GM23338 (cell line): ENCODE data around the gene ACSM2A. TPM values are rescaled to one million over a fixed set of nuclear protein-coding genes. Genes with fewer than 3 reads are reported as not detected.

ENCODE experiments used
- ATAC-seq: fragments of 200-7000 bp; cut with Tn5 transposase; 3 replicates; pipeline ENCODE4 v1.9.1; 2020
- DNase-seq: peaks from one replicate; pipeline ENCODE4 v3.0.0-alpha.2; 2015; ENCODE audit warnings: low spot score
- H2AFZ ChIP-seq: fragments of 200-600 bp; sonication (generic); 2 replicates; pipeline ENCODE4 v1.8.0; 2016; ENCODE audit warnings: antibody characterized with exemption, mild to moderate bottlenecking, moderate library complexity
- H3F3A ChIP-seq: fragments of 200-600 bp; sonication (generic); replicated peaks from 2 replicates; pipeline ENCODE4 v1.8.0; 2017; ENCODE audit warnings: antibody characterized with exemption, mixed run types, low read depth
- H3K27ac ChIP-seq: fragments of 200-600 bp; sonication (generic); 2 replicates; pipeline ENCODE4 v1.6.1; 2016; ENCODE audit warnings: low read depth
- H3K27me3 ChIP-seq: fragments of 200-600 bp; sonication (generic); 2 replicates; pipeline ENCODE4 v1.8.0; 2016; ENCODE audit warnings: mild to moderate bottlenecking, mixed run types, moderate library complexity; ENCODE audit not compliant: insufficient read depth
- H3K36me3 ChIP-seq: fragments of 200-600 bp; sonication (generic); 2 replicates; pipeline ENCODE4 v1.8.0; 2016; ENCODE audit warnings: mild to moderate bottlenecking; ENCODE audit not compliant: insufficient read depth
- H3K4me1 ChIP-seq: fragments of 200-600 bp; sonication (generic); 2 replicates; pipeline ENCODE4 v1.8.0; 2016; ENCODE audit warnings: mild to moderate bottlenecking, moderate library complexity; ENCODE audit not compliant: insufficient read depth
- H3K4me2 ChIP-seq: fragments of 200-600 bp; sonication (generic); 2 replicates; pipeline ENCODE4 v1.7.1; 2017; ENCODE audit warnings: mixed run types
- H3K4me3 ChIP-seq: fragments of 200-600 bp; sonication (generic); 2 replicates; pipeline ENCODE4 v1.6.1; 2016; ENCODE audit warnings: mixed run types
- H3K79me2 ChIP-seq: fragments of 200-600 bp; sonication (generic); replicated peaks from 2 replicates; pipeline ENCODE4 v1.8.0; 2017; ENCODE audit warnings: mild to moderate bottlenecking; ENCODE audit not compliant: insufficient read depth
- H3K9me2 ChIP-seq: fragments of 200-600 bp; sonication (generic); 2 replicates; pipeline ENCODE4 v1.8.0; 2017; ENCODE audit not compliant: insufficient read depth
- H4K20me1 ChIP-seq: fragments of 200-600 bp; sonication (generic); replicated peaks from 2 replicates; pipeline ENCODE4 v1.8.0; 2017; ENCODE audit warnings: mild to moderate bottlenecking; ENCODE audit not compliant: insufficient read depth
- H3K27ac Mint-ChIP-seq: 2 replicates; pipeline ENCODE4 v1.8.0; 2020; ENCODE audit warnings: inconsistent platforms, mild to moderate bottlenecking, moderate library complexity, mixed read lengths
- H3K27me3 Mint-ChIP-seq: 3 replicates; pipeline ENCODE4 v1.8.0; 2022; ENCODE audit warnings: low read depth, mild to moderate bottlenecking, moderate library complexity, mixed read lengths, inconsistent platforms; ENCODE audit not compliant: insufficient read depth, poor library complexity
- H3K36me3 Mint-ChIP-seq: 3 replicates; pipeline ENCODE4 v1.8.0; 2021; ENCODE audit warnings: low read depth, mild to moderate bottlenecking, inconsistent platforms, moderate library complexity, mixed read lengths
- H3K4me1 Mint-ChIP-seq: 3 replicates; pipeline ENCODE4 v1.8.0; 2020; ENCODE audit warnings: mild to moderate bottlenecking, inconsistent platforms, mixed read lengths
- H3K4me3 Mint-ChIP-seq: 3 replicates; pipeline ENCODE4 v1.8.0; 2021; ENCODE audit warnings: moderate library complexity, mild to moderate bottlenecking, inconsistent platforms, mixed read lengths
- H3K9me3 Mint-ChIP-seq: 3 replicates; pipeline ENCODE4 v1.8.0; 2020; ENCODE audit warnings: moderate library complexity, mild to moderate bottlenecking, inconsistent platforms, mixed read lengths
- CREB1 ChIP-seq: fragments of 250-450 bp; sonication (Bioruptor Pico); IDR thresholded peaks from 2 replicates; pipeline ENCODE4 v1.5.0; 2020; ENCODE audit warnings: low read depth, mild to moderate bottlenecking, moderate library complexity
- CTCF ChIP-seq, 2 experiments: fragments of 200-600 bp in 1 of 2; sonication (generic) in 1 of 2; conservative IDR thresholded peaks; 2 replicates each; pipeline versions ENCODE4 v1.5.1 to v1.6.1; 2016 to 2017; ENCODE audit warnings: antibody characterized with exemption in 2 of 2, low read depth in 2 of 2, mild to moderate bottlenecking in 2 of 2, moderate library complexity in 1 of 2
- EZH2 ChIP-seq: fragments of 200-600 bp; sonication (generic); IDR thresholded peaks from one replicate; pipeline ENCODE4 v1.8.0; 2017; ENCODE audit warnings: antibody characterized with exemption, mild to moderate bottlenecking, low read depth; ENCODE audit not compliant: unreplicated experiment
- EZH2phosphoT487 ChIP-seq: fragments of 200-600 bp; sonication (generic); IDR thresholded peaks from one replicate; pipeline ENCODE4 v1.8.1; 2018; ENCODE audit warnings: antibody characterized with exemption; ENCODE audit not compliant: unreplicated experiment
- JUNB ChIP-seq: IDR thresholded peaks from one replicate; pipeline ENCODE4 v1.6.1; 2016; ENCODE audit warnings: antibody characterized with exemption; ENCODE audit not compliant: unreplicated experiment
- NANOG ChIP-seq: IDR thresholded peaks from 2 replicates; pipeline ENCODE4 v1.6.1; 2016; ENCODE audit warnings: antibody characterized with exemption, borderline replicate concordance
- POLR2AphosphoS5 ChIP-seq: IDR thresholded peaks from 2 replicates; pipeline ENCODE4 v1.6.1; 2016; ENCODE audit warnings: antibody characterized with exemption, low read depth
- REST ChIP-seq: IDR thresholded peaks from one replicate; pipeline ENCODE4 v1.6.1; 2018; ENCODE audit warnings: antibody characterized with exemption; ENCODE audit not compliant: unreplicated experiment
- STAT1 ChIP-seq: IDR thresholded peaks from one replicate; pipeline ENCODE4 v1.6.1; 2016; ENCODE audit warnings: antibody characterized with exemption; ENCODE audit not compliant: unreplicated experiment
- ZNF114 ChIP-seq: fragments of 250-450 bp; sonication (Bioruptor Pico); IDR thresholded peaks from 2 replicates; pipeline ENCODE4 v1.5.0; 2020; ENCODE audit warnings: mild to moderate bottlenecking, moderate library complexity
- ZNF331 ChIP-seq: fragments of 250-450 bp; sonication (Bioruptor Pico); IDR thresholded peaks from 2 replicates; pipeline ENCODE4 v1.5.0; 2020; ENCODE audit warnings: low read depth, mild to moderate bottlenecking, moderate library complexity
- polyA plus RNA-seq: library from polyadenylated mRNA; unstranded; fragments of >200 nt; fragmentation: Nextera tagmentation; extraction: Ambion mirVana; gene quantifications from 2 replicates; pipeline ENCODE4 v1.2.1, GENCODE V29; 2016
- total RNA-seq: library from RNA; depleted of rRNA; stranded (reverse); fragments of >200 nt; shearing (Covaris generic); gene quantifications from 2 replicates; pipeline ENCODE4 v1.2.3, GENCODE V29; 2014
- TF ChIP-seq, protein P1 (sequence below): fragments of 250-450 bp; sonication (Bioruptor Pico); IDR thresholded peaks from 2 replicates; pipeline ENCODE4 v1.5.0; 2020; ENCODE audit warnings: mild to moderate bottlenecking, moderate library complexity
- TF ChIP-seq, protein P2 (sequence below): IDR thresholded peaks from 2 replicates; pipeline ENCODE4 v1.6.1; 2016; ENCODE audit warnings: antibody characterized with exemption

Gene ACSM2A
- total and polyA plus RNA-seq, 2 experiments from 2014 or later: not detected

DNA sequence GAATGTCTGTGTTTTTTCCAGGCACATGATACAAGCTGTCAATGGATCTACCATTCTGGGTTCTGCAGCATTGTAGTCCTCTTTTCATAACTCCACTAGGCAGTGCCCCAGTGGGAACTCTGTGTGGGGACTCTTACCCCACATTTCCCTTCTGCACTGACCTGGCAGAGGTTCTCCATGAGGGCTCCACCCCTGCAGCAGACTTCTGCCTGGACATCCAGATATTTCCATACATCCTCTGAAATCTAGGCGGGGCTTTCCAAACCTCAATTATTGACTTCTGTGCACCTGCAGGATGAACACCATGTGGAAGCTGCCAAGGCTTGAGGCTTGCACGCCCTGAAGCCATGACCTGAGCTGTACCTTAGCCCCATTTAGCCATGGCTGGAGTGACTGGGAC, 56.0 kb downstream of the ACSM2A start:
- H3K4me3 ChIP-seq: no peak overlapping the region
- Mint-ChIP-seq H3K9me3 (peaks cover 69% of the 10 kb centered on the region), H3K27ac (no peak overlapping the region), H3K4me3 (no peak overlapping the region), H3K36me3 (peaks cover 12% of the 10 kb centered on the region; the same call in 2 of the 3 replicates), H3K4me1 (no peaks in the 10 kb centered on the region), H3K27me3 (peaks cover 2% of the 10 kb centered on the region)
- no peaks in the 10 kb centered on the region; the same call in 1 of the 2 replicates for H3K9me2 ChIP-seq
- no peak overlapping the region for H2AFZ ChIP-seq
- no peak for ATAC-seq
- H3K27ac ChIP-seq: no peak overlapping the region
- no peaks in the 10 kb centered on the region for H3K27me3 ChIP-seq
- H3F3A ChIP-seq: no peaks in the 10 kb centered on the region
- H3K79me2 ChIP-seq: no peaks in the 10 kb centered on the region
- H3K4me2 ChIP-seq: no peak overlapping the region
- no peak for DNase-seq
- no peaks in the 10 kb centered on the region for H3K4me1 ChIP-seq
- no peaks in the 10 kb centered on the region for H3K36me3 ChIP-seq
- H4K20me1 ChIP-seq: no peaks in the 10 kb centered on the region
- no peak for TF ChIP-seq ZNF114
- no peak for TF ChIP-seq EZH2phosphoT487
- TF ChIP-seq STAT1: no peak
- TF ChIP-seq, protein P1, sequence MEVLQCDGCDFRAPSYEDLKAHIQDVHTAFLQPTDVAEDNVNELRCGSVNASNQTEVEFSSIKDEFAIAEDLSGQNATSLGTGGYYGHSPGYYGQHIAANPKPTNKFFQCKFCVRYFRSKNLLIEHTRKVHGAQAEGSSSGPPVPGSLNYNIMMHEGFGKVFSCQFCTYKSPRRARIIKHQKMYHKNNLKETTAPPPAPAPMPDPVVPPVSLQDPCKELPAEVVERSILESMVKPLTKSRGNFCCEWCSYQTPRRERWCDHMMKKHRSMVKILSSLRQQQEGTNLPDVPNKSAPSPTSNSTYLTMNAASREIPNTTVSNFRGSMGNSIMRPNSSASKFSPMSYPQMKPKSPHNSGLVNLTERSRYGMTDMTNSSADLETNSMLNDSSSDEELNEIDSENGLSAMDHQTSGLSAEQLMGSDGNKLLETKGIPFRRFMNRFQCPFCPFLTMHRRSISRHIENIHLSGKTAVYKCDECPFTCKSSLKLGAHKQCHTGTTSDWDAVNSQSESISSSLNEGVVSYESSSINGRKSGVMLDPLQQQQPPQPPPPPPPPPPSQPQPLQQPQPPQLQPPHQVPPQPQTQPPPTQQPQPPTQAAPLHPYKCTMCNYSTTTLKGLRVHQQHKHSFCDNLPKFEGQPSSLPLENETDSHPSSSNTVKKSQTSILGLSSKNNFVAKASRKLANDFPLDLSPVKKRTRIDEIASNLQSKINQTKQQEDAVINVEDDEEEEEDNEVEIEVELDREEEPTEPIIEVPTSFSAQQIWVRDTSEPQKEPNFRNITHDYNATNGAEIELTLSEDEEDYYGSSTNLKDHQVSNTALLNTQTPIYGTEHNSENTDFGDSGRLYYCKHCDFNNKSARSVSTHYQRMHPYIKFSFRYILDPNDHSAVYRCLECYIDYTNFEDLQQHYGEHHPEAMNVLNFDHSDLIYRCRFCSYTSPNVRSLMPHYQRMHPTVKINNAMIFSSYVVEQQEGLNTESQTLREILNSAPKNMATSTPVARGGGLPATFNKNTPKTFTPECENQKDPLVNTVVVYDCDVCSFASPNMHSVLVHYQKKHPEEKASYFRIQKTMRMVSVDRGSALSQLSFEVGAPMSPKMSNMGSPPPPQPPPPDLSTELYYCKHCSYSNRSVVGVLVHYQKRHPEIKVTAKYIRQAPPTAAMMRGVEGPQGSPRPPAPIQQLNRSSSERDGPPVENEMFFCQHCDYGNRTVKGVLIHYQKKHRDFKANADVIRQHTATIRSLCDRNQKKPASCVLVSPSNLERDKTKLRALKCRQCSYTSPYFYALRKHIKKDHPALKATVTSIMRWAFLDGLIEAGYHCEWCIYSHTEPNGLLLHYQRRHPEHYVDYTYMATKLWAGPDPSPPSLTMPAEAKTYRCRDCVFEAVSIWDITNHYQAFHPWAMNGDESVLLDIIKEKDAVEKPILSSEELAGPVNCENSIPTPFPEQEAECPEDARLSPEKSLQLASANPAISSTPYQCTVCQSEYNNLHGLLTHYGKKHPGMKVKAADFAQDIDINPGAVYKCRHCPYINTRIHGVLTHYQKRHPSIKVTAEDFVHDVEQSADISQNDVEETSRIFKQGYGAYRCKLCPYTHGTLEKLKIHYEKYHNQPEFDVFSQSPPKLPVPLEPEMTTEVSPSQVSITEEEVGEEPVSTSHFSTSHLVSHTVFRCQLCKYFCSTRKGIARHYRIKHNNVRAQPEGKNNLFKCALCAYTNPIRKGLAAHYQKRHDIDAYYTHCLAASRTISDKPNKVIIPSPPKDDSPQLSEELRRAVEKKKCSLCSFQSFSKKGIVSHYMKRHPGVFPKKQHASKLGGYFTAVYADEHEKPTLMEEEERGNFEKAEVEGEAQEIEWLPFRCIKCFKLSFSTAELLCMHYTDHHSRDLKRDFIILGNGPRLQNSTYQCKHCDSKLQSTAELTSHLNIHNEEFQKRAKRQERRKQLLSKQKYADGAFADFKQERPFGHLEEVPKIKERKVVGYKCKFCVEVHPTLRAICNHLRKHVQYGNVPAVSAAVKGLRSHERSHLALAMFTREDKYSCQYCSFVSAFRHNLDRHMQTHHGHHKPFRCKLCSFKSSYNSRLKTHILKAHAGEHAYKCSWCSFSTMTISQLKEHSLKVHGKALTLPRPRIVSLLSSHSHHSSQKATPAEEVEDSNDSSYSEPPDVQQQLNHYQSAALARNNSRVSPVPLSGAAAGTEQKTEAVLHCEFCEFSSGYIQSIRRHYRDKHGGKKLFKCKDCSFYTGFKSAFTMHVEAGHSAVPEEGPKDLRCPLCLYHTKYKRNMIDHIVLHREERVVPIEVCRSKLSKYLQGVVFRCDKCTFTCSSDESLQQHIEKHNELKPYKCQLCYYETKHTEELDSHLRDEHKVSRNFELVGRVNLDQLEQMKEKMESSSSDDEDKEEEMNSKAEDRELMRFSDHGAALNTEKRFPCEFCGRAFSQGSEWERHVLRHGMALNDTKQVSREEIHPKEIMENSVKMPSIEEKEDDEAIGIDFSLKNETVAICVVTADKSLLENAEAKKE (CRISPR knock-in tag): no peak
- TF ChIP-seq, protein P2, sequence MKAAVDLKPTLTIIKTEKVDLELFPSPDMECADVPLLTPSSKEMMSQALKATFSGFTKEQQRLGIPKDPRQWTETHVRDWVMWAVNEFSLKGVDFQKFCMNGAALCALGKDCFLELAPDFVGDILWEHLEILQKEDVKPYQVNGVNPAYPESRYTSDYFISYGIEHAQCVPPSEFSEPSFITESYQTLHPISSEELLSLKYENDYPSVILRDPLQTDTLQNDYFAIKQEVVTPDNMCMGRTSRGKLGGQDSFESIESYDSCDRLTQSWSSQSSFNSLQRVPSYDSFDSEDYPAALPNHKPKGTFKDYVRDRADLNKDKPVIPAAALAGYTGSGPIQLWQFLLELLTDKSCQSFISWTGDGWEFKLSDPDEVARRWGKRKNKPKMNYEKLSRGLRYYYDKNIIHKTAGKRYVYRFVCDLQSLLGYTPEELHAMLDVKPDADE: no peak
- TF ChIP-seq ZNF331 (CRISPR knock-in tag): no peak
- no peak for TF ChIP-seq POLR2AphosphoS5
- no peak for TF ChIP-seq CTCF (conservative IDR thresholded peaks at IDR 0.05; ENCODE audit: low read depth in 2 of 2)
- no peak for TF ChIP-seq JUNB
- TF ChIP-seq NANOG: no peak
- TF ChIP-seq EZH2: no peak
- no peak for TF ChIP-seq CREB1
- TF ChIP-seq REST: no peak
